Subcutaneous adipose tissue (tissue), 4 donors: ENCODE results near the gene BTBD8. TPM values are rescaled to one million over a fixed set of nuclear protein-coding genes. Genes with fewer than 3 reads are reported as not detected.

Experiments used
- total RNA-seq, 4 donors: library from RNA; depleted of rRNA; stranded (reverse); fragments of >200 nt; gene quantifications; one replicate each; pipeline ENCODE4 v1.1.0, GENCODE V29; 2016
- TF ChIP-seq, protein P1 (sequence below): fragments of 450-650 bp; IDR thresholded peaks from one replicate; pipeline ENCODE4 v1.5.1; 2016; ENCODE audit warnings: low read depth, mild to moderate bottlenecking, control low read depth, antibody characterized with exemption, moderate library complexity

Gene BTBD8
- total RNA-seq, 4 donors from 2014 or later: 6.4 to 14.1 (median 12.9) TPM

DNA sequence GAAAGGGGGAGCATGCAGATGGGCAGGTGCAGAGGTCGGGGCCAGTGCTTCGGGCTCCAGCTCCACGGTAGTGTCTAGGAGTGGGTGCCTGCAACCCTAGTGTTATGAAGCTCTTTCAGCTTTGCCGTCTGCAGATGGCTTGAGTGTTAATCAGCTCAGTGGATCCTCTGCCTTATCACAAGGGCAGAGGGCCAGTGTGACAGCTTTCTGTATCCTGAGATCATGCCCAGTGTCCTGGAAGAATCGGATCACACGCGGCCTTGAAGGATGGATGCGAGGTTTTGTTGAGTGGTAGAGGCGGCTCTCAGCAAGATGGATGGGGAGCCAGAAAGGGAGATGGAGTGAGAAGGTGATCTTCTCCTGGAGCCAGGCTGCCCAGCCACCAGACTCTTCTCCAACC, 112.1 kb downstream of the BTBD8 start:
- TF ChIP-seq, protein P1, sequence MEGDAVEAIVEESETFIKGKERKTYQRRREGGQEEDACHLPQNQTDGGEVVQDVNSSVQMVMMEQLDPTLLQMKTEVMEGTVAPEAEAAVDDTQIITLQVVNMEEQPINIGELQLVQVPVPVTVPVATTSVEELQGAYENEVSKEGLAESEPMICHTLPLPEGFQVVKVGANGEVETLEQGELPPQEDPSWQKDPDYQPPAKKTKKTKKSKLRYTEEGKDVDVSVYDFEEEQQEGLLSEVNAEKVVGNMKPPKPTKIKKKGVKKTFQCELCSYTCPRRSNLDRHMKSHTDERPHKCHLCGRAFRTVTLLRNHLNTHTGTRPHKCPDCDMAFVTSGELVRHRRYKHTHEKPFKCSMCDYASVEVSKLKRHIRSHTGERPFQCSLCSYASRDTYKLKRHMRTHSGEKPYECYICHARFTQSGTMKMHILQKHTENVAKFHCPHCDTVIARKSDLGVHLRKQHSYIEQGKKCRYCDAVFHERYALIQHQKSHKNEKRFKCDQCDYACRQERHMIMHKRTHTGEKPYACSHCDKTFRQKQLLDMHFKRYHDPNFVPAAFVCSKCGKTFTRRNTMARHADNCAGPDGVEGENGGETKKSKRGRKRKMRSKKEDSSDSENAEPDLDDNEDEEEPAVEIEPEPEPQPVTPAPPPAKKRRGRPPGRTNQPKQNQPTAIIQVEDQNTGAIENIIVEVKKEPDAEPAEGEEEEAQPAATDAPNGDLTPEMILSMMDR: no peak

DNA sequence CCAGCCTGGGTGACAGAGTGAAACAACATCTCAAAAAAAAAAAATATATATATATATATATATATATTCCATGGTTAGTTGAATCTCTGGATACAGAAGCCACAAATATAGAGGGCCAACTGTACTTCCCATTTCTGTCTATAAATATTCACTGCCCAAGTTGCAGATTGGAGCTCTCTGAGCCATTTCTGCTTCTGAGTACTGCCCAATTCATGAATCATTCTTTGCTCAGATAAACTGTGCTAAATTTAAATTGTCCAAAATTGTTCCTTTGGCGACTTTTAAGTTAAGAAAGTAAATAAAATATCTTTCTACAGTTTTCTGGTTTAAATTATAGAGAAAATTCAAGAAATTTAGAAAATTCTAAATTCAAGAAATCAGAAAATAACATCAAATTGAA, 114.4 kb downstream of the BTBD8 start:
- TF ChIP-seq, protein P1: no peak

DNA sequence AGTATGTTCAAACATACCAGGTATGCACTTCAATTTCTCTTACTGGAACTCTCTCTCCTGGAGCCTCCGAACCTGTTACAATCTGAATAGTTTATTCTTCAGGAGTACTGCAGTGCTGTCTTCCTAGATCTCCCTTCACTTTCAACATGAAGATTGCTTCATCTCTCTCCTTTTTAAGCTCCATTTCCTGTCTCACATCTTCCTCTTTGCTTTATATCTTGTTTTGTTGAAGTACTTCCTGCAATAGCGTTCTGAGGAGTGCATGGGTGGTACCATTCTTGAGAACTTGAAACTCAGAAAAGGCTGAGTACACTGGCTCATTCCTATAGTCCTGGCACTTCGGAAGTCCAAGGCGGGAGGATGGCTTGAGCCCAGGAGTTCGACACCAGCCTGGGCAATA, 121.8 kb downstream of the BTBD8 start:
- TF ChIP-seq, protein P1: no peak

DNA sequence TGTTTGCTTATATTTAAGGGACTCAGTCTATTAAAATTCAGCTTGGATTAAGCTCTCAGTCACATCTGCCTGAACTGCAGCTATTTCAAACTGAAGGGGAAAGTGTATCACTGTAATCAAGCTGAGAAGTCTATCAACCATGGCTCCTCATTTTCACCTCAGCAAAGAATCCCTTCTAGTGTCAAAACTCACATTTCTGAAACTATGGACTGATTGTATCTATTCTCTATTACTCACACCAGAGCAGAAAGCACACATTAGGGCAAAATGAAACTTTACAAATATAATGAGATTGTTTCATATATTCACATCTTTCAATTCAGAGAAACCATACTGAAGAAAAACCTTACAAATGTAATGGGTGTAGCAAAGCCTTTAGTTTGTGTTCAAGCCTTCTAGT, 123.0 kb downstream of the BTBD8 start:
- TF ChIP-seq, protein P1: no peak

DNA sequence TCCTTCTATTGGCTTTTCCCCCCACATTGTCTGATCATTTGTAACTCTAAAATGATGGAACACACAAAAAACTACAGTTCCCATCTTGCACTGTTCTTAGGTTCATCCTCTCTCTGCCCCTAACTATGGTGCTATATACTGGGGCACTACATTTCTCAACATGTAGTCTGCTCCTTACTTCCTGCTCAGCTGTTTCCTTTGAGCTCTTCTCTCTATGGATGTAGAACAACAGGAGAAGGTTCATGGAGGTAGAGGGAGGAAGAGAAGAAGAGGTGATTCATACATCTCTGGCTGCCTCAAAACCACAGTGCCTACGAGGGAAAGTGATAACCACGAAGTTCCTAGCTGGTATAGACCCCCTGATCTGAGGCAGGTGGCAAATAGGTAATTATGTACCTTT, 130.6 kb downstream of the BTBD8 start:
- TF ChIP-seq, protein P1: no peak

DNA sequence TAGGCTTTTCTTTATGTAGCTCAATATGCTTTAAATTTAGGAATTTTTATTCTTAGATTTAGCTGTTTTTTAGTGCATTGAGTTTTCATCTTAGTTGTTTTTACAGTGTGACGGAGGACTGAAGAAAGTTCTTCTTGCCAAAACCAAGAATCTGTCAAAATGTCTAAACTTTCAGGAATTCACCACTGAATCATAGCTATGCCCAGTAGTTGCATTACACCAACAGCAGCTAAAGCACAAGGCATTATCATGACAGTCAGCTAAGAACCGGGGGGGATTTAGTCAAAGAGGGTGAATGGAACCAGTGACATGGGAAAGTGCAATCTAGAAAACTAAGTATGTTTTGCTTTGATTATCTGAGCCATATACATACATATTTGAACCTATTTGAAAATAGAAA, 131.0 kb downstream of the BTBD8 start:
- TF ChIP-seq, protein P1: no peak

DNA sequence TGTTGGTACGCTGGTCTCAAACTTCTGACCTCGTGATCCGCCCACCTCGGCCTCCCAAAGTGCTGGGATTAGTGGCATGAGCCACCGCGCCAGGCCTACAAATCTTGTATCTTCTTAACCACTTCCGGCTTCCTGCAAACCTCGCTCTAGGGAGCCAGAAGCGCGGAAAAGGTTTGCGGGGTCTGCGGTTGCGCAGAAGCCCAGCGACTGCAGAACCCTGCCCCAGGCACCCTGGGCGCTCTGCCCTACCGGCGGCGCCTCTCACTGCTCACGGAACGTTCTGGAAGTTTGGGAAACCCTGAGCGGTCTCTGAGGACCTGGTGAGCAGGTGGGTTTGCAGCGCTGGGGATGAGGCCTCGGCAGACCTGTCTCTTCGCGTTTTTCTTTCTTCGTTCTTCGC, 137.6 kb downstream of the BTBD8 start, which contains the start of gene C1orf146:
TSS of gene C1orf146 (plus strand) at position 195 of the 400 bp plus-strand sequence. CDS start 13,506 bp downstream, outside the sequence.
- TF ChIP-seq, protein P1: no peak
